Measurements from ENCODE around the gene UBE3A. TPM values are rescaled to one million over a fixed set of nuclear protein-coding genes. Genes with fewer than 3 reads are reported as not detected.
A peak's percentile ranks its signal among the peaks of the same experiment; 100 is the strongest.
"Not testable (repeated sequence)": the region's sequence is repeated elsewhere in the genome, so short reads cannot be mapped to it uniquely, and the experiment has no call there.

Gene UBE3A
- polyA plus RNA-seq, 1 donor = 120 TPM

DNA sequence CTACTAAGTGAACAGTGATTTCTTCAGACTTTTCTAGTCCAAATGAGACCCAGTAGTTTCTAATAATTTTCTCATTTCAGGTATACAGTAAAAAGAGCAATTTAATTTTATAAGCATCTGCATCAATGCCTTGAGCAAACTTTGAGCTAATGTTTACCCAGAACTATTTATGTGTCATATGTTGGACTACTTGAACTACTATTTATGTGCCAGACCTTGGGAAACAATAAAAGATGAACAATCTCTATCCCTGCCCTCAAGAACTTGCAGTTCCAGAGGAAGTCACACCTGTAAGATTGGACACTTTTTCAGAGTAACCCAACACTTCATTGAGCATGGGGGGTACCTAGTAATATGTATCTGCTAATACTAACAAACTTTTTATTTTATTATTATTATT lies 2.3 kb upstream of the UBE3A start:
- no peak for DNase-seq

DNA sequence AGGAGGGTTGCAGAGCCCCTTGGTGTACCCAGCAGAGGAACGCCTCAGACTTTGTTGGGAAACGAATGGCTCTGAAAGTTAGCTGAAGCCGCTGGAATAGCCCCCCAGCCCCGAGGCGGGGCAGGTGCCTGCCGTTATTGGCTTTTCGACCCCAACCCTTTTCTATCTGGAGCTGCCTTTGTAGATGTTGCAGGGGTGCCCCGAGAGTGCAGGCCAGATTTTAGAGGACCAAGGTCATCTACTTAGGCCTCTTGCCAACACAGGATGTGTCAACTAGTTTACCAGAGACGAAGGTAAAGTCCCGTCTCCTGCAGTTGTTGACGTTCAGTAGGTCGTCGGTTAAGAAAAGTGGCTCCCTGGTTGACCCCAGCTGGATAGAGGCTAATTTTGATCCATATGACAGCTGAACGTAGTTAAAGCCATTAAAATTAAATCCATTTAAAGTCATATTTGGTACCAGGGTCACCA lies 579 bp upstream of the UBE3A start:
- peak; percentile 51 for DNase-seq

DNA sequence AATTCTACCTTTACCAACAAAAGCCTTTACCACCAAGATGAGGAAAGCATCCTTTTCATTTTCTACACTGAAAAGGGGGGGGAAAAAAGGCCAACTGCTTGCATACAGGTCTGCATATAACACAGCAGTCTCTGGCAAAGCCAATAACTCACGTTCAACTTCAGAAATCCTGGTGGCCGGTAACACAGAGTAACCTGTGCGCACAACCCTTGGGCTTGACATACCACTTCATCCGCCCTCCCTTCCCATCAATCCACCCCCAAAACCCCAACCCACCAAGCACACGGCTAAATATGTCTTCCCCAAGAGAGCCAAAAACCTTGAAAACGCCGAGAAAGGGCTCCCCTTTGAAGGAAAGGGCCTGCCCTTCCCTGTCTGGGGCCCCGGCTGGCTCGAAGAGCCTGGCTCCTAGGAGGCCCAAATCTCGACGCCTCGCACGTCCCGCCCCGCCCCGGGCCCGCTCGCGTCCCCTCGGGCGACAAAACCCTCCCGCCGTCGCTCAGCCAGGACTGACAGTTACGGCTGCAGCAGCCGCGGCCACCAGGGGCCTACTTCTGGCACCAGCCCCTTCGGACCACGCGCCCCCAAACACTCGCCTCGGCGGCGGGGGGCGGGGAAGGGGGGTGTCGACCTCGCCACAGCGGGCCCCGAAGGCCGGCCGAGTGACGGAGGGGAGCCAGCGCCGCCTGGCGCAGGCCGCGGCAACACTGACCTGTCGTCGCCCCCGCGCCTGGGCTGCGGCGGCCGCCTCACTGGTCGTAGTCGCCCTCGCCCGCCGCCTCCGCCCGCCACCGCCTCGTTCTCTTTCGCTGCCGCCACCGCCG lies 835 bp downstream of the UBE3A start:
- peak; percentile 41 for DNase-seq

DNA sequence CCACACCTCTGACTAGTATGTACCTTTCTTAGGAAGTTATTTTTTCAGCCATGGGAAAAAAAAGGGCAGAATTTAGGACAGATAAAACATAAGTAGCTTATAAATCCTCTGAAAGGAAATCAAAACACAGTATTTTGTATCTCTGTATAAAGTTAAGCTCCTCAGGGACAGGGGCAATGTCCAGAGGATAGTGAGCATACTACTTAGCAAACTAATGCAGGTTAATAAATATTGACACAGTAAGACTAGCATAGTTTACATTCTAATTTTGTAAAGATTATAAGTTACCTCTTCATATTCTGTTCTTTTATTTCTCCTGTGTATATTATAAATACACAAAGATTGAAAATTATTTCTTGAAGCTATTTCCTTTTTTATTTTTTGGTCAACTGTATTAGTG lies 2.1 kb downstream of the UBE3A start:
- DNase-seq = no peak

DNA sequence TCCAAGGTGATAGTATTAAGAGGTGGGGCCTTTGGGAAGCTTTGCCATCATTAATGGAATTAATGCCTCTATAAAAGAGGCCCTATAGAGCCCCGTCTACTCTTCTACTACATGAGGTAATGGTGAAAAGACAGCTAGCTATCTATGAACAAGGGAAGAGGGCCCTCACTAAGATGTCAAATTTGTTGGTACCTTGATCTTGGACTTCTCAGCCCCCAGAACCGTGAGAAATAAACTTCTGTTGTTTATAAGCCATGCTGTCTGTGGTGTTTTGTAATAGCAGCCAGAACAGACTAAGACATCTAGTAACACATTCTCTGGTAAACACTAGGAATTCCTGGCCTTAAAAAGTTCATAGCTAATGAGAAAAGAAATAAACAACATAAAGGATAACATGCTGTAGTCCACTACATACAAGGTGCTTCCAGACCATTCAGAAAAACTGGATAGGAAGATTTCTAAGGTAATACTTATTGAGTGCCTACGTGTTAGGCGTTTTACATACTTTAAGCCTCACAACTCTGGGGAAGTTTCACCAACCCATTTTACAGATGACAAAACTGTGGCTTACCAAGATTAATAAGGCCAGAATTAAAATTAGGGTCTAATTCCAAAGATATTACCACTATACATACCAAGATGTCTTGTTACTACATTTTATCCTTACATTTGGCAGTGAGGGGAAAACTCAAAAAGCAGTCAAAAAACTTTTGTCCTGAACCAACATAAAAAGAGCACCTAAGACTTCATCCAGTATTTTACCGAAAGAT lies 3.2 kb downstream of the UBE3A start:
- no peak for DNase-seq

DNA sequence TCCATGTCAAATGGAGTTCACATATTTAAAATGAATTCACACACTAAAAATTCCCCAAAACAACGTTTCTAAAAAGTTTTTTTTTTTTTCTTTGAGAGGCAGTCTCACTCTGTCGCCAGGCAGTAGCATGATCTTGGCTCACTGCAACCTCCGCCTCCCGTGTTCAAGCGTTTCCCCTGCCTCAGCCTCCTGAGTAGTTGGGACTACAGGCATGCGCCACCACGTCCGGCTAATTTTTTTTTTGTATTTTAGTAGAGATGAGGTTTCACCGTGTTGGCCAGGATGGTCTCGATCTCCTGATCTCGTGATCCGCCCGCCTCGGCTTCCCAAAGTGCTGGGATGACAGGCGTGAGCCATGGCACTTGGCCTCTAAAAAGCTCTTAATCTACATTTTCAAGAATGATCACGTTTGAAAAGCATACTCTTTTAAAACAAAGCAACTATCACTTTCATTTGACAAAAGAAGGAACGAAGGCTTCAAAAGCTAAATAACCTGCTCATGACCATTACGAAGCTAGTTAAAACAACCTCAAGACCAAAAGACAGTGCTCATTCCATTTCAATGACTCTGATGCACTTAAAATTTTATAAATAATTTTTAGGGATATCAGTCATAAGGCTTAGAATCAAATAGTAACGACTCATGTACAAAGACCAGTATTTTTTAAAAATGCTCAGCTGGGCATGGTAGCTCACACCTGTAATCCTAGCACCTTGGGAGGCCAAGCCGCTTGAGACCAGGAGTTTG lies 5.5 kb downstream of the UBE3A start:
- DNase-seq = no peak

DNA sequence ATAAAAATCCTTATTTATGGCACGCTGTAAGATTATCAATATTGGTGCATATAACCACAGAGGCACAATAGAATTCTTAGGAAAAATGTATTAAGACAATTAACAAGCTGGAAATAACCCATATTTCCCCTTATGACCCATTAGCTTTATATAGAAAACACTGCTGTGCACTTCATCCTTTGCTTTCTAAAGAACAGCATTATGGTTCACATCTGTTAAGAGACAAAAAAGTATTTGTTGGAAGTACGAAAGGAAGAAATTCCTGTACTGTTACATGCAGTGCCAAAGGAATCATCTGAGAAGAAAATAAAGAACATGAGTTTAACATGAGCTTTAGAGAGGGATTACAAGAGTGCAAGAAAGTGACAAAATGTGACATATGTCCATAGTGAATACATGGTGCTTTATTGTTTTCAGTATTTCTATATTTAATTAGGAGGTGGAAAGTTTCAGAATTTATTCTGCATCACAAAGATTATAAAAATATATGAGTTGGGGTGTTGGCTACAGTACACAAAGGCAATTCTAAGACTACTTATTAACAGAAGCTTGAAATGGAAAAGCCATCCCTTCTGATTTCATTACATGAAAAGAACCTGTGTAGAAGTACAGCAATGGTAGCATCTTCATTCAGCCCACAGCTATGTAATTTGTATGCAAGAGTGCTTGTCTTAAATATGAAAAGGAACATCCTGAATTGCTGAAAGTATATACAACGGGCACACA lies 6.8 kb downstream of the UBE3A start:
- DNase-seq = no peak

DNA sequence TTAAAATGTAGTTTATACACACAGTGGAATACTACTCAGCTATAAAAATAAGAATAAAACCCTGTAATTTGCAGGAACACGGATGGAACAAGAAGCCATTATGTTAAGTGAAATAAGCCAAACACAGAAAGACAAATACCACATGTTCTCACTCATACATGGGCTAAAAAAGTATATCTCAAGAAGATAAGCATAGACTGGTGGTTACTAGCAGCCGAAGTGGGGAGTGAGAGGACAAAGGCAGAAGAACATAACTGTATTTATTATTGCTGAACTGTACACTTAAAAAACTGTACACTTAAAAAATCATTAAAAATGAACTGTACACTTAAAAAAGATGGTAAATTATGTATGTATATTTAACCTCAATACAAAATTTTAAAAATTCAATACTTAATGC lies 11.0 kb downstream of the UBE3A start:
- no peak for DNase-seq

DNA sequence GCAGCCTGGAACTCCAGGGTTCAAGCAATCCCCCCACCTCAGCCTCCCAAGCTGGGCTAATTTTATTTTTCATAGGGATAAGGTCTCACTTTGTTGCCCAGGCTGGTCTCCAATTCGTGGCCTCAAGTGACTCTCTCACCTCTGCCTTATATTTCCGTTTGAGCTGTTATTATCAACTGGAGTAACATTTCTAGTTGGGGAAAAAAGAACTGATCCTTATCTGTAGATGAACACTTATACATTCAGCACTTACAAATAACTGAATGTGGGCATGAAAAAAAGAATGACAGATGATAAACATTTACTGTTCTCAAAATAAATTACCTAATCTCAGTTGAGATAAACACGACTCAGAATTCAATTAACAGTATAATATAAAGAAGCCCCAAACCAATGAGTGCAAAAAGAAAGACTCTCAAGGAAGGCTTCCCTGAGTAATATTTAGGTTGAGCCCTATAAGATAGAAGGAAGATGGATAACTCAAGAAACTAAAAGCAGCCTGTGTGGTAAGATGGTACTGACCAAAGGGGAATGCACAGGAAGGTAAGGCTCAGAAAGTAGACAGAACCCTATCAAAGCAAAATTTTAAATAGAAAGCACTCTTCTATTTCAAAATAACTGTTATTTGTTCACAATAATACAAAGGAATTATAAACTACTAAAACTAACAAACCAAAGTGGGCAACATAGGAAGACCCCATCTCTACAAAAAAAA lies 11.8 kb downstream of the UBE3A start:
- no peak for DNase-seq

DNA sequence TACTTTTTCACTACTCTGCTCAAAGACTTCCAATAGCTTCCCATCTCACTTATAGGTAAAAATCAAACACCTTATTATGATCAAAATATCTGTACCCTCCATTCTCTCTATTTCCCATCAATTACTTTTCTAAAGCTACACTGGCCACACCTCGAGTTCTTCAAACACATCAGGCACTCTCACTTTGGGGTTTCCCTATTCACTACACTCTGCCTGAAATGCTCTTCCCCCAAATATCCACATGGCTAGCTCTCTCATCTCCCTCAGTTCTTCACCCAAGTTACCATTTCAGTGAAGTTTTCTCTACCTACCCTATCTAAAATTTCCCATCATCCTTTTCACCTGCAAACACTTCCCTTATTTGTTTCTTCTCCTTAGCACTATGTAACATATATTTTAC lies 14.8 kb downstream of the UBE3A start:
- DNase-seq = no peak

DNA sequence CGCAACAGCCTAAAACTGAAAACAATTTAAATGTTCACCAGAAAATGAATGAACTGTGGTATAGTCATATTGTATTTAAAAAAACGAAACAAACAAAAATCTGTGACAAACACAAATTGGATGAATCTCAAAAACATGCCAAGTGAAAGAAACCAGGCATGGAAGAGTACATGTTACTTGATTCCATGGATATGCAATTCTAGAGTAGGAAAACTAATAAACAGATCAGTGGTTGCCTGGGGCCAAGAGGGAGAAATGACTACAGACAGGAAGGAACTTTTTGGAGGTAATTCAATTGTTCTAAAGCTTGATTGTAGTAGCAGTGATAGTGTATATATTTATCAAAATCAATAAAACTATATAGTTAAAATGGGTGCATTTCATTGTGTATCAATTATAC lies 16.8 kb downstream of the UBE3A start:
- DNase-seq = no peak

DNA sequence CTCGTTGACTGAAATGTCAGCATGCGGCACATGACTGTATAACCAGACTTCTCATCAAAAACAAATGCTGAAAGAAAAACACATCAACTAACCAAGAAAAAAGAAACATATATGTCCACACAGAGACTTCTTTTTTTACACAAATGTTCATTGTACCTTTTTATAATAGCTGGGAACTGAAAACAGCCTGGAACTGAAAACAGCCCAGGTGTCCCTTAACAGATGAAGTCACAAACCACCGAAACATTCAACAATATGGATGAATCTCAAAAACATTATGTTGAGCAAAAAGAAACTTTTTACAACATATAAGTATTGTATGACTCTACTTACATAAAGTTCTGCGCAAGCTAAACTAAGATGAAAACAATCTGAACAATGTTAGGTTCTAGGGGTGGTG lies 20.6 kb downstream of the UBE3A start:
- no peak for DNase-seq

DNA sequence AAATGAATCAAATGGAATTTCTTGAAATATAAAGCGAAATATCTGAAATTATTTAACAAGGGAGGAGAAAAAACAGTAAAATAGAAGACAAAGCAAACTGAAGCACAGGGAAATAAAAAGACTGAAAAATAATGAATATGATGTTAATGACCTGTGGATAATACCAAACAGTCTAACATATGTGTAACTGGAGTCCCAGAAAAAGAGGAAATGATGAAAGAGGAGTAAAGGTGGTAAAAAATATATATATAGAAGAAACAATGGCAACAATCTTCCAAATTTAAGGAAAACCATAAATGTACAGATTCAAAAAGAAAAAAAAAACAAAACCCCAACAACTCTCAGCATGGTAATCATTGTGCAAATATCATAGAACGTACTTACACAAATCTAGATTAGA lies 21.2 kb downstream of the UBE3A start:
- DNase-seq = no peak

DNA sequence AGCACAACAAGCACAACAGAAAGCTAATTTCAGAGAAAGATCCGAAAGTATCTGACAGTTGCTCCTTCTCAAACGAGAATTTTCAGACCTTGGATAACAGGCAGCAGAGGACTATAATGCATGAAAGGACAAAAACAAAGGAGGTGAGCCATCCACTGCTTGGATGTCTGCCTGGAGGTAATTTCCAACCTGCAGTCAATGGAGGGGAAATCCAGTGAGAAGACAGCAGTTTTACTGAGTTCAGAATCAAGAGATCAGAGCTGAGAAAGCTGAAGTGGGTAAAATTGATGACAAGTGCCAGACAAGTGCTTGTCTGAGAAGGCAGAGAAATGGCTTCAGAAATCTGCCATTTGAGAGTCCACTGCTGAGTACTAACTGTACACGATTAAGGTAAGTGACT lies 22.1 kb downstream of the UBE3A start:
- DNase-seq = no peak

DNA sequence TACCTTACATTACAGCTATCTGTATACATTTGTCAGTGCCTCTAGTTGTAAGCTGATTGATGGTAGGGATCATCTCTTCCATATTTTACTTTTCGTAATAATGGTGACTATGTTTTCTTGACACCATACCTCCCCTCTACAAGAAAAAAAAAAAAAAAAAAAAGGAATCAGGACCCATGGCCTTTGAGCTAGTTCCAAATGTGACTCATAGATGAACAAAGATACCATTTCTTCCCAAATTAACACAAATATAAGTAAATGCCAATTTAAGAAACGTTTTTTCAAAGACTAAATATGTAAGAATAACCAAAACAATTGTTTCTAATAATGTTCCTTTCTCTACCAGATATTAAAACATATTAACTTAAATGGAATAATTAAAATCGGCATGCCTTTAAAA lies 23.1 kb downstream of the UBE3A start:
- no peak for DNase-seq

DNA sequence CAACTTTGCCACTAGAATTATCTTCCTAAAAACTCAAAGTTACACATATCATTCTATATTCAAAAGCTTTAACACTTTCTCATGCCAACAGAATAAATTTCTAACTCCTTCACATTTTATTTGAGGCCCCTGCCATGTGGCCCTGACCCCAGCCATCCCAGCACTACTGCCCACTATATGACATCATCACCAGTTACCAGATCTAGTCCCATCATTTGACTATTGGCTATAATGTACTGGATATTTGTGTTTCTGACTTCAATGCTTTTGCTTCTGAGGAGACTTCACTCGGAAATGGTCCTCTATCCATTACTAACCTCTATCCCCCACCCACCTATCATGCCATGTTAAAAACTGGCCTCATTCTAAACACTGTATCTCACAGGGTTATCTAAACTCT lies 23.6 kb downstream of the UBE3A start:
- no peak for DNase-seq

DNA sequence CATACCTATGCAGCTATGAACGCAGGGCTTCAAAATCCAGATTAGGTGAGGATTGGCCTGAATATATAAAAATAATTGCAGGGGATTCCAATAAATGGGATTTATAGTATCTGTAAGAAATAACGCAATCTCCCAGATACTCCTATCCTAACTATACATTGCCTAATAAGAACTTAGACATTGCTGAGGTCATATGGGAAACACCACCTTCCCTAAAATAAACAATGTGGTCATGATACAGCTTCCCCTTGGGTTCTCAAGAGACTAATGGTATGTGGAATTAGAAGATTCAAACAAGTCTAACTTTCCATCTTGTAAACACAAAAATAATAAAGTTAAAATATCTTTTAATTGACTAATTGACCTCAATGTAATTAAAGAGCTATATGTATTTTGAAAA lies 28.2 kb downstream of the UBE3A start:
- DNase-seq = no peak

DNA sequence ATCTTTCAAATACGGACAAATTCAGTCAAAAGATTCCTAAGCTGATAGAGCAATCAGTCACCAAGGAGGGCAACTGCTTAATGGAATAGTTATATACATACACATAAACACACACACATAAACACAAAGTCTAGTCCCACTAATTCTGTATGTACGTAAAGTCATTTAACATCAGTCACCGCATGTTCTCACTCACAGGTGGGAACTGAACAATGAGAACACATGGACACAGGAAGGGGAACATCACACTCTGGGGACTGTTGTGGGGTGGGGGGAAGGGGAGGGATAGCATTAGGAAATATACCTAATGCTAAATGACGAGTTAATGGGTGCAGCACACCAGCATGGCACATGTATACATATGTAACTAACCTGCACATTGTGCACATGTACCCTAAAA lies 29.1 kb downstream of the UBE3A start:
- not testable (repeated sequence) for DNase-seq

DNA sequence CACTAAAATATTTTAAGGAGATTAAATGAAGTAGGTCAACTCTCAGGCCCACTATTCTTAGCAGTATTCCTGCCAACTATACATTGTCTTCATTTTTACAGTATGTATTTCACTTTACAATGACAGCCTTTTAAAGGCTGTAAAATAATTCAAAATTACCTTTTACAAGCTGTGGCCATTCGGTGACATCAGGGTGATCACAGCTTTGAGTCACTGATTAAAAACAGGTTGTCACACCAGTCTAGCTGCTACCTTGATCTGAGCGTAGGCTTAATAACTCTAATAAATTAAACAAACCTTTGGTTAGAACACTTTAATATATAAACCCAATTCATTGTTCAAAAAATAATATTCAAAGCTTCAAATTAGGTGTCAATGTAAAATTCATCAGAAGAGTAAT lies 29.9 kb downstream of the UBE3A start:
- DNase-seq = no peak

DNA sequence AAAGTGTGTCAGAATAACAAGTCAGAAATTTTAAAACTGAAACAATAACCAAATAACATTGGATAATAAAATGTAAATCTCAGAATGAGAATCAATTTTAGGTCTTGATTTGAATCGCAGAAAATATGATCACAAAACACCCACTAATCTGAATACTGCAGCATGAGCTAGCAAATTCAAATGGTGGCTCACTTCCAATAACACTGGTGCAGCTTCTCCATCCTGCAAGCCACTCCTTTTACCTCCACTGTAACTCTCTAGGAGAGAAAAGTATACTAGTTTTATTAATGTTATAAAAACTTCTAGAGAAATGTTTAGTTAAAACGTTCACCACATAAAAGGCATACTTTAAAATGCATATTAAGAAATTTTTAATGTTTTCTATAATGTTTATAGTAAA lies 30.4 kb downstream of the UBE3A start:
- no peak for DNase-seq

DNA sequence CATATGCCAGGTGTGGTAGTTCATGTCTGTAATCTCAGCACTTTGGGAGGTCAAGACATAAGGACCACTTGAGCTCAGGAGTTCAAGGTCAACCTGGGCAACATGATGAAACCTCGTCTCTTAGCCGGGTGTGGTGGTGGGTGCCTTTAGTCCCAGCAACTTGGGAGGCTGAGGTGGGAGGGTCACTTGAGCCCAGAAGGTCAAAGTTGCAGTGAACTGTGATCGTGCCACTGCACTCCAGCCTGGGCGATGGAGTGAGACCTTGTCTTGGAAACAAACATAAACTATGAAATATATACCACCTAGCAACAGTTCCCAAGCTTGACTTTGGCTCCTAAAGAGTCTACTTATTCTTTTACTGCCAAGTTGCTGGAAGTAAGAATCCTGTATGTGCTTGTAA lies 30.9 kb downstream of the UBE3A start:
- no peak for DNase-seq

DNA sequence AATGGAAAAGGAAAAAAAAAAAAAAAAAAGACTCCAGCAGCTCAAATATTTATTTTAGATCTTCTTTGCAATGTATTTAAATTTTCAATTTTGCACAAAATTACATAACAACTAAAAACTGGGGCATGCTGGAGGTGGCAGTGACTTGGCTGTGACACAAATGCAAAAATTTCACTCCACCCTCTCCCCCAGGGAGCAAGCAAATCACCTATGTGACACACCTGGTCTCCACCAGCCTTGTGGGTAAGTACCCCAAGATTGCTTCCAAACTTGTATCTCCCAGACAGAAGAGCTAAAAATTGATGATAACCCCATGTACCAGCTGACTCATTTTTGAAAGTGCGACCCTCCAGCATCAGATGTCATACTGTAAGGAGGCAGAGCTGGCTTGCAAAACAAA lies 32.0 kb downstream of the UBE3A start:
- DNase-seq = no peak

All from left kidney (tissue), 2 donors.